ENCODE measurements around the gene PTPRN2. TPM values are rescaled to one million over a fixed set of nuclear protein-coding genes. Genes with fewer than 3 reads are reported as not detected.

Gene PTPRN2
- total and polyA plus RNA-seq, 9 of the 15 experiments (the other 6 are each of a cell fraction or from before 2014, with no cell fraction given): not detected

GRCh38 chr7:157814931-157815705, 772.5 kb downstream of the PTPRN2 start:
- in situ Hi-C loops (cut with MboI) (no loop called here), intact Hi-C loops (cut with micrococcal nuclease) (no loop called here)
- FAIRE-seq (no peak), ATAC-seq (no peak), DNase-seq (ENCODE audit: extremely low read depth in 1 of 4, low spot score in 3 of 4) (no peak)
- Histone ChIP-seq H3K36me3 (ENCODE audit: control insufficient read depth, insufficient read depth, low read length) (no peaks in the 10 kb centered on the region), H3K27ac (ENCODE audit: extremely low read depth, low read depth, low read length) (no peak overlapping the region), H3K4me1 (replicated peaks in 1 of 2; ENCODE audit: control insufficient read depth in 2 of 2, insufficient read depth in 2 of 2, low read length in 2 of 2) (peaks cover 0 to 15% of the 10 kb centered on the region in 2 experiments; a peak in 1 of 5 replicates), H3K9ac (ENCODE audit: insufficient read depth in 1 of 2, low read depth in 2 of 2, low read length in 2 of 2) (no peak overlapping the region), H2AFZ (ENCODE audit: low read depth, low read length) (no peak overlapping the region), H3K9me3 (replicated peaks; ENCODE audit: control insufficient read depth, insufficient read depth, low read depth, low read length) (no peaks in the 10 kb centered on the region; the same call in 1 of the 2 replicates), H3K4me3 (no peak overlapping the region), H3K4me2 (ENCODE audit: insufficient read depth, low read length) (no peak overlapping the region), H3K79me2 (ENCODE audit: control insufficient read depth, insufficient read depth, low read length) (no peaks in the 10 kb centered on the region), H3K27me3 (ENCODE audit: control insufficient read depth in 2 of 2, insufficient read depth in 2 of 2, low read length in 2 of 2) (peaks cover 22 to 72% of the 10 kb centered on the region in 2 experiments; a peak in 4 of 5 replicates), H4K20me1 (replicated peaks; ENCODE audit: control insufficient read depth, insufficient read depth, low read length) (peaks cover 2% of the 10 kb centered on the region; the same call in 1 of the 2 replicates), H3K9me1 (ENCODE audit: control insufficient read depth, insufficient read depth, low read length) (no peaks in the 10 kb centered on the region)
- POLR2A ChIA-PET: interaction anchor here (1.2 kb wide), 1 partner anchor 13 kb away, joined by 3 read pairs; no protein-coding TSS in a partner anchor
- BruUV-seq (replicated peaks): no TSS peak
- under 1% methylated on average over 28 of the region's 28 CpGs for WGBS (ENCODE audit: insufficient coverage, low coverage, missing lambda C conversion rate)
- CTCF ChIA-PET (ENCODE audit: low intra/inter-chr PET ratio): no interaction called here
- no peak for TF ChIP-seq ZNF644 (tag; IDR thresholded peaks at IDR 0.05; ENCODE audit: low read depth)
- TF ChIP-seq, protein P1, sequence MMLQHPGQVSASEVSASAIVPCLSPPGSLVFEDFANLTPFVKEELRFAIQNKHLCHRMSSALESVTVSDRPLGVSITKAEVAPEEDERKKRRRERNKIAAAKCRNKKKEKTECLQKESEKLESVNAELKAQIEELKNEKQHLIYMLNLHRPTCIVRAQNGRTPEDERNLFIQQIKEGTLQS (IDR thresholded peaks at IDR 0.05): peak; percentile 63
- TF ChIP-seq, protein P1 (CRISPR knock-in tag; conservative IDR thresholded peaks at IDR 0.05): no peak
- peak; percentile 76; the same call in 1 of the 2 replicates for TF ChIP-seq ATF7 (IDR thresholded peaks at IDR 0.05)
- no peak for TF ChIP-seq ATF1 (CRISPR knock-in tag; IDR thresholded peaks at IDR 0.05)
- TF ChIP-seq ATF1 (tag; IDR thresholded peaks at IDR 0.05): peak; percentile 30; the same call in 1 of the 2 replicates
- TF ChIP-seq RNF2 (IDR thresholded peaks at IDR 0.05): no peak
- peak; percentile 50; the same call in 1 of the 2 replicates for TF ChIP-seq NFIC (IDR thresholded peaks at IDR 0.05)
- TF ChIP-seq JUNB (CRISPR knock-in tag; conservative IDR thresholded peaks at IDR 0.05): peak; percentile 42; the same call in 1 of the 2 replicates
